GM12878 (cell line): ENCODE results near the gene DDIT4. TPM values are rescaled to one million over a fixed set of nuclear protein-coding genes. Genes with fewer than 3 reads are reported as not detected.

Source experiments
- ATAC-seq: fragments of 200-7000 bp; cut with Tn5 transposase; 3 replicates; pipeline ENCODE4 v1.9.1; 2020; ENCODE audit warnings: mild to moderate bottlenecking, moderate library complexity
- BruUV-seq: library from RNA; stranded (reverse); fragments of 400-500 nt; replicated peaks from 2 replicates; lab custom pipeline; 2021; lab: Mats Ljungman, UMichigan
- CTCF ChIA-PET: fragments of 300-600 bp; sonication (Branson Sonifier 250); formaldehyde crosslinking; extraction: SDS; loops from one replicate; lab custom pipeline; 2021; ENCODE audit warnings: inconsistent platforms; lab: Yijun Ruan, JAX
- POLR2A ChIA-PET: fragments of 350-600 bp; formaldehyde crosslinking; extraction: SDS; loops from one replicate; lab custom pipeline; 2021; ENCODE audit warnings: inconsistent platforms; lab: Charles Lee
- RAD21 ChIA-PET: fragments of 300-600 bp; sonication (Branson Sonifier 250); formaldehyde crosslinking; loops from one replicate; lab custom pipeline; 2023; ENCODE audit warnings: antibody characterized with exemption; ENCODE audit not compliant: unreplicated experiment; lab: Charles Lee
- SMC1A ChIA-PET: fragments of 300-600 bp; sonication (Branson Sonifier 250); formaldehyde crosslinking; loops from one replicate; lab custom pipeline; 2023; ENCODE audit not compliant: unreplicated experiment, uncharacterized antibody; lab: Charles Lee
- DNase-seq: peaks from one replicate; pipeline ENCODE4 v3.0.0-alpha.2; 2011; ENCODE audit warnings: low read depth, low spot score
- FAIRE-seq: peaks from 3 replicates; lab custom pipeline; 2011; peaks lifted over from hg19 to GRCh38; lab: Jason Lieb, UNC
- H2AFZ ChIP-seq: 2 replicates; pipeline ENCODE4 v1.6.0; 2011; ENCODE audit warnings: low read depth, low read length, control low read depth; ENCODE audit not compliant: control insufficient read depth
- H3K27ac ChIP-seq: 2 replicates; pipeline ENCODE4 v1.5.1; 2011; ENCODE audit warnings: control low read depth; ENCODE audit not compliant: control insufficient read depth, insufficient read depth
- H3K27me3 ChIP-seq, 2 experiments: replicated peaks in 1 of 2; 2 replicates each; pipeline versions ENCODE4 v1.6.0 to v1.6.1; 2011; ENCODE audit warnings: low read length in 1 of 2; ENCODE audit not compliant: control insufficient read depth in 2 of 2, insufficient read depth in 2 of 2
- H3K36me3 ChIP-seq, 2 experiments: 2 replicates each; pipeline ENCODE4 v1.5.1; 2011; ENCODE audit warnings: low read length in 1 of 2; ENCODE audit not compliant: control insufficient read depth in 2 of 2, insufficient read depth in 2 of 2
- H3K4me1 ChIP-seq: 2 replicates; pipeline ENCODE4 v1.6.1; 2011; ENCODE audit warnings: mild to moderate bottlenecking, low read length, moderate library complexity, mixed read lengths; ENCODE audit not compliant: control insufficient read depth, insufficient read depth
- H3K4me2 ChIP-seq: 2 replicates; pipeline ENCODE4 v1.6.0; 2011; ENCODE audit warnings: control low read depth; ENCODE audit not compliant: control insufficient read depth, insufficient read depth
- H3K4me3 ChIP-seq: fragments of 200-600 bp; sonication (generic); 2 replicates; pipeline ENCODE4 v1.5.1; 2016
- H3K79me2 ChIP-seq: 2 replicates; pipeline ENCODE4 v1.6.0; 2011; ENCODE audit warnings: low read length; ENCODE audit not compliant: control insufficient read depth, insufficient read depth
- H3K9ac ChIP-seq: 2 replicates; pipeline ENCODE4 v1.8.0; 2011; ENCODE audit warnings: low read length, control low read depth, mixed read lengths; ENCODE audit not compliant: control insufficient read depth, insufficient read depth
- H3K9me3 ChIP-seq: replicated peaks from 3 replicates; pipeline ENCODE4 v1.5.1; 2011; ENCODE audit warnings: mild to moderate bottlenecking, low read length; ENCODE audit not compliant: control insufficient read depth, insufficient read depth
- H4K20me1 ChIP-seq: 2 replicates; pipeline ENCODE4 v1.6.0; 2011; ENCODE audit not compliant: control insufficient read depth, insufficient read depth
- EED ChIP-seq: sonication (generic); IDR thresholded peaks from 2 replicates; pipeline ENCODE4 v1.6.1; 2016; ENCODE audit warnings: antibody characterized with exemption, low read depth
- ZNF687 ChIP-seq: fragments of 450-650 bp; IDR thresholded peaks from 2 replicates; pipeline ENCODE4 v1.6.1; 2017; ENCODE audit warnings: mild to moderate bottlenecking, moderate library complexity
- WGBS: methylation state at CpG from one replicate; pipeline ENCODE4 v1.1.6; 2016; ENCODE audit warnings: low lambda C conversion rate; ENCODE audit not compliant: insufficient replicate concordance, insufficient coverage; ENCODE audit errors: missing lambda C conversion rate; 5-methylcytosine and 5-hydroxymethylcytosine counted together
- in situ Hi-C: fragments of 300-500 bp; cut with MboI; formaldehyde crosslinking; loops from 9 replicates; pipeline ENCODE4 v1.14.3; 2018; ENCODE audit warnings: mixed read lengths
- intact Hi-C: fragments of 100-400 bp; cut with micrococcal nuclease; formaldehyde crosslinking; loops from one replicate; pipeline ENCODE4 v1.14.2; 2022; ENCODE audit not compliant: unreplicated experiment
- polyA plus RNA-seq, 11 experiments: library from polyadenylated mRNA; depleted of rRNA in 4 of 11; unstranded in 6 of 11; stranded (reverse) in 5 of 11; fragments of >200 nt; fragmentation: Nextera tagmentation in 4 of 11; fragmentation: Illumina TruSeq in 1 of 11; extraction: Ambion mirVana in 4 of 11; extraction: Trizol in 1 of 11; gene quantifications; 1 replicate in 1 of 11; 2 replicates in 10 of 11; pipeline versions ENCODE4 v1.2.1 to v1.2.3, GENCODE V29; 2011 to 2016; ENCODE audit warnings: inconsistent platforms in 2 of 11, missing spikeins in 2 of 11, low read depth in 1 of 11
- total RNA-seq, 4 experiments: library from RNA; depleted of rRNA in 3 of 4; stranded (reverse); fragments of >200 nt in 3 of 4; fragmentation: Illumina TruSeq in 1 of 4; extraction: Trizol in 1 of 4; gene quantifications; 2 replicates each; pipeline versions ENCODE4 v1.2.1 to v1.2.3, GENCODE V29; 2013 to 2021

Gene DDIT4
- total and polyA plus RNA-seq, 10 of the 15 experiments (the other 5 are each of a cell fraction or from before 2014, with no cell fraction given) = 2.1 to 277 (median 183) TPM

- ChIA-PET CTCF (interaction anchor here (0.7 to 2.7 kb wide), 6 partner anchors 13 to 73 kb away, joined by 3 to 10 read pairs (median 3); no protein-coding TSS in a partner anchor), POLR2A (interaction anchor here (0.7 to 5.0 kb wide), 8 partner anchors 7 to 38 kb away, joined by 3 to 36 read pairs (median 5); no protein-coding TSS in a partner anchor), RAD21 (interaction anchor here (1.1 to 1.3 kb wide), 2 partner anchors 14 to 30 kb away, joined by 4 to 5 read pairs; no protein-coding TSS in a partner anchor), SMC1A (interaction anchor here (0.8 to 5.8 kb wide), 7 partner anchors 16 to 165 kb away, joined by 3 to 43 read pairs (median 7); partner anchors contain the start of gene DDIT4)
- no peak overlapping the region for H3K4me3 ChIP-seq
- ATAC-seq (no peak), DNase-seq (no peak), FAIRE-seq (no peak)
- H3K9ac ChIP-seq = no peak overlapping the region
- H3K79me2 ChIP-seq = peaks cover 4% of the 10 kb centered on the region
- no peaks in the 10 kb centered on the region for H3K36me3 ChIP-seq
- TF ChIP-seq ZNF687 (no peak), EED (0 out of 2 replicates have a peak, but pooled peaks have one; percentile 9)
- H3K4me2 ChIP-seq = no peak overlapping the region
- H3K4me1 ChIP-seq = peaks cover 52% of the 10 kb centered on the region
- H3K9me3 ChIP-seq = no peaks in the 10 kb centered on the region
- BruUV-seq = no TSS peak
- no peaks in the 10 kb centered on the region for H4K20me1 ChIP-seq
- WGBS = 99% methylated on average over 4 of the region's 4 CpGs
- in situ Hi-C loops = no loop called here
- intact Hi-C loops = no loop called here
- no peaks in the 10 kb centered on the region for H3K27me3 ChIP-seq
- H2AFZ ChIP-seq = no peak overlapping the region
- H3K27ac ChIP-seq = no peak overlapping the region
Observed at GRCh38 chr10:72291019-72291532, 17.4 kb downstream of the DDIT4 start.
